ENCODE measurements around the gene TNC. TPM values are rescaled to one million over a fixed set of nuclear protein-coding genes. Genes with fewer than 3 reads are reported as not detected.

Gene TNC
- polyA plus RNA-seq, 1 of the 3 experiments (the other 2 are of a cell fraction) = 805 TPM

DNA sequence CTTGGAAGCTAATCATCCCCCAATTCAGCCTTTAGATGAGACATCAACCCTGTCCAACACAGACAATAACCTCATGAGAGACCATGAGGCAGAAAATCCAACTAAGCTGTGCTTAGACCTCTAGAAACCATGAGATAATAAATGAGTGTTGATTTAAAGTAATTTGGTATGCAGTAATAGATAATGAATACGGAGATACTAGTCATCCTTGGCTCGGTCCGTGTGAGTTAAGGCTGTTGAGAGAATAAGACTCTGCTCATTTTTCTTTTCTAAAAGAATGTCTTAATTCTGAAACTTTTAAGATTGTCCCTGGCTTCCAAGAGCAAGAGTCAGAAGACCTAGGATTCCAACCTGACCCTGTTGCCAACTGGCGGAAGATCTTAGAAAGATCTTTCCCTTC lies 6.1 kb downstream of the TNC start:
- TF ChIP-seq CHD2 (IDR thresholded peaks at IDR 0.05; ENCODE audit: low read length, partially characterized antibody) (no peak), RCOR1 (IDR thresholded peaks at IDR 0.05; ENCODE audit: low read length) (no peak), RFX5 (IDR thresholded peaks at IDR 0.05; ENCODE audit: low read length) (no peak)
- no peaks in the 10 kb centered on the region for H3K27me3 ChIP-seq (ENCODE audit: insufficient read depth)
- H3K9me2 ChIP-seq = no peaks in the 10 kb centered on the region
- WGBS (ENCODE audit: low lambda C conversion rate) = 93% methylated on average over 4 of the region's 4 CpGs
- peaks cover 12% of the 10 kb centered on the region; the same call in 1 of the 2 replicates for H4K20me1 ChIP-seq (ENCODE audit: insufficient read depth)
- peak overlapping the region in 1 of 2 experiments; percentile 4; a peak in 1 of 4 replicates for H3K27ac ChIP-seq (ENCODE audit: low read depth in 2 of 2, low read length in 1 of 2)
- ChIA-PET CTCF (interaction anchor here (0.5 to 0.6 kb wide), 2 partner anchors 196 to 561 kb away, joined by 3 to 4 read pairs; no protein-coding TSS in a partner anchor), POLR2A (no interaction called here)
- no peaks in the 10 kb centered on the region for H3K9me3 ChIP-seq
- H3K79me2 ChIP-seq (ENCODE audit: insufficient read depth) = peaks cover 98% of the 10 kb centered on the region
- no peak overlapping the region for H3K9ac ChIP-seq
- peaks cover 84% of the 10 kb centered on the region for H3F3A ChIP-seq (replicated peaks; ENCODE audit: insufficient read depth)
- H3K36me3 ChIP-seq (replicated peaks in 1 of 2; ENCODE audit: control insufficient read depth in 1 of 2, insufficient read depth in 2 of 2, low read length in 1 of 2) = peaks cover 35 to 59% of the 10 kb centered on the region in 2 experiments
- H2AFZ ChIP-seq (ENCODE audit: low read depth) = no peak overlapping the region
- H3K4me3 ChIP-seq (ENCODE audit: low read depth in 2 of 2, low read length in 1 of 2) = no peak overlapping the region
- no peak for DNase-seq
- no peak overlapping the region for H3K4me2 ChIP-seq
- H3K4me1 ChIP-seq (ENCODE audit: control insufficient read depth in 1 of 2, insufficient read depth in 2 of 2, low read depth in 1 of 2, low read length in 1 of 2) = peaks cover 0 to 35% of the 10 kb centered on the region in 2 experiments; a peak in 3 of 4 replicates

DNA sequence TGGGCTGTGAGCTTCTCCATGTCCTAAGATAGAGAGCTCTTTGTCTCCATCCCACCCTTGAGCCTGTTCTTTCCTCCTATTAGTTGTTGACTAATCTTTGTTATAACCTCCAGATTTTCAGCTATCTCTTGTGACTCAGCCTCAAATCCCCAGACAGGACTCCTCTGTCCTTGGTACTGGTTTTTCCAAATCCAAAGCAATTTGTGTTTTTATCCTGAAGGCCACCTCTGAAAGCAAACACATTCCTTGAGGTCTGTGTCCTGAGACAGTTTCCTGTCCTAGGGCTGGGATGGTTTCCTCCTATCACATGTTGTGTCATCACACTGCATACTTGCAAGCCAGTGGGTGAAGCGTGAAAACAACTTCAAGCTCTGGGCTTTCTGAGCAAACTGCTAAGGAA lies 8.5 kb downstream of the TNC start:
- H3K27ac ChIP-seq (ENCODE audit: low read depth in 2 of 2, low read length in 1 of 2) = peak overlapping the region in 1 of 2 experiments; percentile 90; a peak in 2 of 4 replicates
- H3K9me3 ChIP-seq = no peaks in the 10 kb centered on the region
- no peak for TF ChIP-seq YY1 (IDR thresholded peaks at IDR 0.05; ENCODE audit: low read depth)
- TF ChIP-seq SMC3 (IDR thresholded peaks at IDR 0.05; ENCODE audit: low read depth, low read length) = no peak
- no peak for TF ChIP-seq ZBTB33 (IDR thresholded peaks at IDR 0.05; ENCODE audit: borderline replicate concordance, low read depth)
- TF ChIP-seq FOSL2 (IDR thresholded peaks at IDR 0.05; ENCODE audit: borderline replicate concordance, low read depth) = peak; percentile 75
- TF ChIP-seq, protein P1, sequence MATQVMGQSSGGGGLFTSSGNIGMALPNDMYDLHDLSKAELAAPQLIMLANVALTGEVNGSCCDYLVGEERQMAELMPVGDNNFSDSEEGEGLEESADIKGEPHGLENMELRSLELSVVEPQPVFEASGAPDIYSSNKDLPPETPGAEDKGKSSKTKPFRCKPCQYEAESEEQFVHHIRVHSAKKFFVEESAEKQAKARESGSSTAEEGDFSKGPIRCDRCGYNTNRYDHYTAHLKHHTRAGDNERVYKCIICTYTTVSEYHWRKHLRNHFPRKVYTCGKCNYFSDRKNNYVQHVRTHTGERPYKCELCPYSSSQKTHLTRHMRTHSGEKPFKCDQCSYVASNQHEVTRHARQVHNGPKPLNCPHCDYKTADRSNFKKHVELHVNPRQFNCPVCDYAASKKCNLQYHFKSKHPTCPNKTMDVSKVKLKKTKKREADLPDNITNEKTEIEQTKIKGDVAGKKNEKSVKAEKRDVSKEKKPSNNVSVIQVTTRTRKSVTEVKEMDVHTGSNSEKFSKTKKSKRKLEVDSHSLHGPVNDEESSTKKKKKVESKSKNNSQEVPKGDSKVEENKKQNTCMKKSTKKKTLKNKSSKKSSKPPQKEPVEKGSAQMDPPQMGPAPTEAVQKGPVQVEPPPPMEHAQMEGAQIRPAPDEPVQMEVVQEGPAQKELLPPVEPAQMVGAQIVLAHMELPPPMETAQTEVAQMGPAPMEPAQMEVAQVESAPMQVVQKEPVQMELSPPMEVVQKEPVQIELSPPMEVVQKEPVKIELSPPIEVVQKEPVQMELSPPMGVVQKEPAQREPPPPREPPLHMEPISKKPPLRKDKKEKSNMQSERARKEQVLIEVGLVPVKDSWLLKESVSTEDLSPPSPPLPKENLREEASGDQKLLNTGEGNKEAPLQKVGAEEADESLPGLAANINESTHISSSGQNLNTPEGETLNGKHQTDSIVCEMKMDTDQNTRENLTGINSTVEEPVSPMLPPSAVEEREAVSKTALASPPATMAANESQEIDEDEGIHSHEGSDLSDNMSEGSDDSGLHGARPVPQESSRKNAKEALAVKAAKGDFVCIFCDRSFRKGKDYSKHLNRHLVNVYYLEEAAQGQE (IDR thresholded peaks at IDR 0.05; ENCODE audit: low read depth, low read length) = peak; percentile 97
- TF ChIP-seq JUND (IDR thresholded peaks at IDR 0.05) = peak; percentile 58; the same call in 1 of the 2 replicates
- TF ChIP-seq, protein P2, sequence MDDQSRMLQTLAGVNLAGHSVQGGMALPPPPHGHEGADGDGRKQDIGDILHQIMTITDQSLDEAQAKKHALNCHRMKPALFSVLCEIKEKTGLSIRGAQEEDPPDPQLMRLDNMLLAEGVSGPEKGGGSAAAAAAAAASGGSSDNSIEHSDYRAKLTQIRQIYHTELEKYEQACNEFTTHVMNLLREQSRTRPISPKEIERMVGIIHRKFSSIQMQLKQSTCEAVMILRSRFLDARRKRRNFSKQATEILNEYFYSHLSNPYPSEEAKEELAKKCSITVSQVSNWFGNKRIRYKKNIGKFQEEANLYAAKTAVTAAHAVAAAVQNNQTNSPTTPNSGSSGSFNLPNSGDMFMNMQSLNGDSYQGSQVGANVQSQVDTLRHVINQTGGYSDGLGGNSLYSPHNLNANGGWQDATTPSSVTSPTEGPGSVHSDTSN (IDR thresholded peaks at IDR 0.05) = peak; percentile 48
- no peak for TF ChIP-seq IRF3 (IDR thresholded peaks at IDR 0.05; ENCODE audit: low read depth, low read length)
- TF ChIP-seq USF1 (IDR thresholded peaks at IDR 0.05; ENCODE audit: borderline replicate concordance, low read depth) = no peak
- no peak; the same call in 1 of the 2 replicates for TF ChIP-seq SIN3A (IDR thresholded peaks at IDR 0.05; ENCODE audit: borderline replicate concordance, low read depth, low read length)
- TF ChIP-seq FOXM1 (IDR thresholded peaks at IDR 0.05; ENCODE audit: low read depth) = no peak
- TF ChIP-seq RXRA (IDR thresholded peaks at IDR 0.05; ENCODE audit: borderline replicate concordance, low read depth) = no peak
- TF ChIP-seq EP300 (IDR thresholded peaks at IDR 0.05; ENCODE audit: borderline replicate concordance in 1 of 2, low read depth in 1 of 2, low read length in 1 of 2) = peak in 1 of 2 experiments; percentile 32; a peak in 1 of 4 replicates
- POLR2A ChIA-PET = interaction anchor here (0.6 kb wide), 1 partner anchor 11 kb away, joined by 3 read pairs; no protein-coding TSS in a partner anchor
- no peak overlapping the region for H3K4me3 ChIP-seq (ENCODE audit: low read depth in 2 of 2, low read length in 1 of 2)
- no peak overlapping the region for H3K4me2 ChIP-seq
- peaks cover 32 to 55% of the 10 kb centered on the region in 2 experiments for H3K36me3 ChIP-seq (replicated peaks in 1 of 2; ENCODE audit: control insufficient read depth in 1 of 2, insufficient read depth in 2 of 2, low read length in 1 of 2)
- CTCF ChIA-PET = no interaction called here
- no peak for DNase-seq
- no peaks in the 10 kb centered on the region for H3K9me2 ChIP-seq
- H4K20me1 ChIP-seq (ENCODE audit: insufficient read depth) = peaks cover 12% of the 10 kb centered on the region; the same call in 1 of the 2 replicates
- peaks cover 94% of the 10 kb centered on the region for H3K79me2 ChIP-seq (ENCODE audit: insufficient read depth)
- no peaks in the 10 kb centered on the region for H3K27me3 ChIP-seq (ENCODE audit: insufficient read depth)
- WGBS (ENCODE audit: low lambda C conversion rate) = 55% methylated on average over 1 of the region's 1 CpG
- H3K9ac ChIP-seq = no peak overlapping the region
- no peak overlapping the region for H2AFZ ChIP-seq (ENCODE audit: low read depth)
- H3K4me1 ChIP-seq (ENCODE audit: control insufficient read depth in 1 of 2, insufficient read depth in 2 of 2, low read depth in 1 of 2, low read length in 1 of 2) = peaks cover 0 to 40% of the 10 kb centered on the region in 2 experiments; a peak in 3 of 4 replicates
- peaks cover 85% of the 10 kb centered on the region for H3F3A ChIP-seq (replicated peaks; ENCODE audit: insufficient read depth)

Data from SK-N-SH (cell line).